Transverse colon (tissue), 4 donors: ENCODE measurements around the gene RIOK2. TPM values are rescaled to one million over a fixed set of nuclear protein-coding genes. Genes with fewer than 3 reads are reported as not detected.

Source experiments
- DNase-seq: peaks from one replicate; pipeline ENCODE4 v3.0.0-alpha.2; 2019
- H3K27ac ChIP-seq, 4 donors: fragments of 200-600 bp; sonication (generic); 2 replicates each; pipeline ENCODE4 v1.5.1; 2016 to 2018; ENCODE audit warnings: inconsistent platforms in 4 of 4
- H3K27me3 ChIP-seq: fragments of 200-600 bp; sonication (generic); 2 replicates; pipeline ENCODE4 v1.5.1; 2017; ENCODE audit warnings: inconsistent platforms
- H3K36me3 ChIP-seq, 4 donors: fragments of 200-600 bp; sonication (generic); 2 replicates each; pipeline ENCODE4 v1.5.1; 2017 to 2019; ENCODE audit warnings: inconsistent platforms in 4 of 4
- H3K4me1 ChIP-seq, 4 donors: fragments of 200-600 bp; sonication (generic); 2 replicates each; pipeline ENCODE4 v1.5.1; 2017 to 2020; ENCODE audit warnings: inconsistent platforms in 4 of 4
- H3K4me3 ChIP-seq, 4 donors: fragments of 200-600 bp; sonication (generic); 1 replicate in 1 of 4; 2 replicates in 3 of 4; pipeline versions ENCODE4 v1.5.1 to v1.6.1; 2017 to 2019; ENCODE audit warnings: inconsistent platforms in 4 of 4
- H3K9me3 ChIP-seq, 2 donors: fragments of 200-600 bp; sonication (generic); 2 replicates each; pipeline ENCODE4 v1.5.1; 2017 to 2019; ENCODE audit warnings: inconsistent platforms in 2 of 2
- EP300 ChIP-seq: sonication (generic); formaldehyde crosslinking; IDR thresholded peaks from one replicate; pipeline ENCODE4 v1.6.1; 2017; ENCODE audit warnings: antibody characterized with exemption, low read depth
- POLR2A ChIP-seq: fragments of 450-650 bp; IDR thresholded peaks from one replicate; pipeline ENCODE4 v1.6.1; 2016; ENCODE audit warnings: antibody characterized with exemption, mild to moderate bottlenecking, moderate library complexity
- POLR2AphosphoS5 ChIP-seq, 3 donors: sonication (generic); formaldehyde crosslinking; IDR thresholded peaks; one replicate each; pipeline ENCODE4 v1.6.1; 2016; ENCODE audit warnings: antibody characterized with exemption in 3 of 3
- WGBS, 2 donors: methylation state at CpG; one replicate each; pipeline ENCODE4 v1.1.5; 2018; ENCODE audit warnings: low coverage in 1 of 2; 5-methylcytosine and 5-hydroxymethylcytosine counted together
- in situ Hi-C, 4 donors: fragments of 200-750 bp; cut with MboI; loops; one replicate each; pipeline versions ENCODE4 v1.15.0 to v1.15.1; 2017; ENCODE audit warnings: low sequenced_read_pairs in 3 of 4, low pct_ligation_motif_present in 1 of 4, low pct_unique_long_range_greater_than_20kb in 1 of 4
- intact Hi-C: fragments of 100-400 bp; cut with DNase I; formaldehyde crosslinking; loops from one replicate; pipeline ENCODE4 v1.15.1; 2023; ENCODE audit warnings: low total_unique reads
- total RNA-seq, 4 donors: library from RNA; depleted of rRNA; stranded (reverse); fragments of >200 nt; gene quantifications; one replicate each; pipeline ENCODE4 v1.1.0, GENCODE V29; 2016
- TF ChIP-seq, protein P1 (sequence below), 5 experiments: fragments of 200-600 bp in 3 of 5; fragments of 450-650 bp in 2 of 5; sonication (generic) in 3 of 5; IDR thresholded peaks; 1 replicate in 2 of 5; 2 replicates in 3 of 5; pipeline ENCODE4 v1.5.1; 2016 to 2017; ENCODE audit warnings: antibody characterized with exemption in 5 of 5, inconsistent platforms in 3 of 5, mild to moderate bottlenecking in 2 of 5, moderate library complexity in 1 of 5

The RIOK2 gene
- total RNA-seq, 4 donors from 2014 or later, result 19.3 to 119 (median 23.4) TPM

DNA sequence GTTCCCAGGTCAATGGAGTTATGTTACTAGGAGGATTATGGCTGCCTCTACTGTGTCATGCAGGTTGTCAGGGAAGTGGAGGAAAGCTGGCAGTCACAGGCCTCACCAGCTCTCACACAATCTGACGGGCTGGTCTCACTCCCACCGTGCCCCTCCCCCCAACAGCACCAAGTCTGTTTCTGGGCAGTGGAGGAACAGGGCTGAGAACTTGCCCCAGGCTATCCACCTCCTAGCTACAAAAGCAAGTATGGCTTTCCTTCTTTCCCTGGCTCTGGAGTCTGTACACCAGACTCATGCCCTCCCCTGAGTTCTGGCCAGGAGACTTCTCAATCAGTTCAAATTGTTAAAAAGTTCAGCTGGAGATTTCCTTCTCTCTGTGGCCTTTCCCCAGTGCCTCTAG lies 25.7 kb upstream of the RIOK2 start:
- WGBS, 2 donors, result 90% methylated on average over 2 of the region's 2 CpGs; no CpG with 5 or more reads in 1 of the 2 donors

DNA sequence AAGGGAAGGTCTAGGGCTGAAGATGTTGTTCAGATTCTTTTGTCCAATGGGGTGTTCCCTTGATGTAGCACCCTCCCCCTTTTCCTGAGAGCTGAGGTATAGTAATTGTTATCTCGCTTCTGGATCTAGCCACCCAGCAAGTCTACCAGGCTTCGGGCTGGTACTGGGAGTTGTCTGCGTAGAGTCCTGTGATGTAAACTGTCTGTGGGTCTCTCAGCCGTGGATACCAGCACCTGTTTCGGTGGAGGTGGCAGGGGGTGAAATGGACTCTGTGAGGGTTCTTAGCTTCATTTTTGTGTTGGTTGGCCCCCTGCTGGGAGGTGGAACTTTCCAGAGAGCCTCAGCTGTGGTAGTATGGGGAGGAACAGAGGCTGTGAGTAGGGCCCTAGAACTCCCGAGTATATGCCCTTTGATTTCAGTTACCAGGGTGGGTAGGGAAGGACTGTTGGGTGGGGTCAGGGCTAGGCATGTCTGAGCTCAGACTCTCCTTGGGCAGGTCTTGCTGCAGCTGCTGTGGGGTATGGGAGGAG lies 25.2 kb upstream of the RIOK2 start:
- H3K36me3 ChIP-seq, result no peaks in the 10 kb centered on the region
- no peak for TF ChIP-seq EP300
- no peak for TF ChIP-seq POLR2A
- TF ChIP-seq, protein P1, sequence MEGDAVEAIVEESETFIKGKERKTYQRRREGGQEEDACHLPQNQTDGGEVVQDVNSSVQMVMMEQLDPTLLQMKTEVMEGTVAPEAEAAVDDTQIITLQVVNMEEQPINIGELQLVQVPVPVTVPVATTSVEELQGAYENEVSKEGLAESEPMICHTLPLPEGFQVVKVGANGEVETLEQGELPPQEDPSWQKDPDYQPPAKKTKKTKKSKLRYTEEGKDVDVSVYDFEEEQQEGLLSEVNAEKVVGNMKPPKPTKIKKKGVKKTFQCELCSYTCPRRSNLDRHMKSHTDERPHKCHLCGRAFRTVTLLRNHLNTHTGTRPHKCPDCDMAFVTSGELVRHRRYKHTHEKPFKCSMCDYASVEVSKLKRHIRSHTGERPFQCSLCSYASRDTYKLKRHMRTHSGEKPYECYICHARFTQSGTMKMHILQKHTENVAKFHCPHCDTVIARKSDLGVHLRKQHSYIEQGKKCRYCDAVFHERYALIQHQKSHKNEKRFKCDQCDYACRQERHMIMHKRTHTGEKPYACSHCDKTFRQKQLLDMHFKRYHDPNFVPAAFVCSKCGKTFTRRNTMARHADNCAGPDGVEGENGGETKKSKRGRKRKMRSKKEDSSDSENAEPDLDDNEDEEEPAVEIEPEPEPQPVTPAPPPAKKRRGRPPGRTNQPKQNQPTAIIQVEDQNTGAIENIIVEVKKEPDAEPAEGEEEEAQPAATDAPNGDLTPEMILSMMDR (IDR thresholded peaks at IDR 0.05), result no peak
- TF ChIP-seq POLR2AphosphoS5 (IDR thresholded peaks at IDR 0.05), result no peak
- intact Hi-C loops (no loop called here), in situ Hi-C loops (loop anchor here in 1 of 4 donors (25.0 kb wide), 1 partner anchor 1604 kb away; no protein-coding TSS in a partner anchor)
- WGBS, 2 donors, result 94% methylated on average over 6 of the region's 6 CpGs; no CpG with 5 or more reads in 1 of the 2 donors
- no peak overlapping the region for H3K27ac ChIP-seq
- H3K9me3 ChIP-seq, result peaks cover 0 to 5% of the 10 kb centered on the region in 2 donors
- no peak for DNase-seq
- H3K27me3 ChIP-seq, result no peaks in the 10 kb centered on the region
- no peaks in the 10 kb centered on the region for H3K4me1 ChIP-seq
- no peak overlapping the region for H3K4me3 ChIP-seq

More for the DNA sequence above, 25.7 kb upstream of the RIOK2 start:
- Histone ChIP-seq H3K27me3 (no peaks in the 10 kb centered on the region), H3K9me3 (peaks cover 0 to 7% of the 10 kb centered on the region in 2 donors), H3K4me3 (no peak overlapping the region), H3K4me1 (no peaks in the 10 kb centered on the region), H3K36me3 (no peaks in the 10 kb centered on the region), H3K27ac (no peak overlapping the region)
- no peak for DNase-seq
- TF ChIP-seq, protein P1 (IDR thresholded peaks at IDR 0.05), result no peak
- TF ChIP-seq EP300 (no peak), POLR2AphosphoS5 (IDR thresholded peaks at IDR 0.05) (no peak), POLR2A (no peak)
- intact Hi-C loops (no loop called here), in situ Hi-C loops (loop anchor here in 1 of 4 donors (25.0 kb wide), 1 partner anchor 1604 kb away; no protein-coding TSS in a partner anchor)

GRCh38 chr5:97194366-97194765 lies 11.3 kb upstream of the RIOK2 start:
- intact Hi-C loops (no loop called here), in situ Hi-C loops (loop anchor here in 2 of 4 donors (25.0 kb wide), 2 partner anchors 1568 to 1843 kb away; partner anchors contain the start of gene RGMB (in 1 of the 2))
- H3K4me3 ChIP-seq, result no peak overlapping the region
- no peak for DNase-seq
- H3K9me3 ChIP-seq, result peaks cover 0 to 5% of the 10 kb centered on the region in 2 donors
- H3K27me3 ChIP-seq, result no peaks in the 10 kb centered on the region
- WGBS, 2 donors, result 39 to 46% methylated on average over 2 of the region's 2 CpGs
- no peaks in the 10 kb centered on the region for H3K36me3 ChIP-seq
- TF ChIP-seq POLR2AphosphoS5 (IDR thresholded peaks at IDR 0.05), result no peak
- TF ChIP-seq, protein P1 (IDR thresholded peaks at IDR 0.05), result no peak
- TF ChIP-seq POLR2A, result no peak
- no peak for TF ChIP-seq EP300
- H3K27ac ChIP-seq, result no peak overlapping the region
- no peaks in the 10 kb centered on the region for H3K4me1 ChIP-seq

- 84 to 100% methylated on average over 2 to 4 of the region's 4 CpGs for WGBS, 2 donors
- intact Hi-C loops, result no loop called here
Observed at GRCh38 chr5:97193355-97193688, 10.3 kb upstream of the RIOK2 start.

More at GRCh38 chr5:97193355-97193688, 10.3 kb upstream of the RIOK2 start:
- TF ChIP-seq POLR2AphosphoS5 (IDR thresholded peaks at IDR 0.05), result no peak
- TF ChIP-seq, protein P1 (IDR thresholded peaks at IDR 0.05), result no peak
- TF ChIP-seq POLR2A, result no peak
- TF ChIP-seq EP300, result no peak
- Histone ChIP-seq H3K4me1 (no peaks in the 10 kb centered on the region), H3K27ac (no peak overlapping the region), H3K36me3 (no peaks in the 10 kb centered on the region), H3K4me3 (no peak overlapping the region), H3K9me3 (peaks cover 0 to 5% of the 10 kb centered on the region in 2 donors), H3K27me3 (no peaks in the 10 kb centered on the region)
- no peak for DNase-seq
- in situ Hi-C loops, result loop anchor here in 2 of 4 donors (25.0 kb wide), 2 partner anchors 1569 to 1844 kb away; partner anchors contain the start of gene RGMB (in 1 of the 2)
